ENCODE measurements around the gene C17orf67. TPM values are rescaled to one million over a fixed set of nuclear protein-coding genes. Genes with fewer than 3 reads are reported as not detected.
"Not testable (repeated sequence)": the region's sequence is repeated elsewhere in the genome, so short reads cannot be mapped to it uniquely, and the experiment has no call there.

C17orf67 gene
- total RNA-seq, 1 donor from 2014 or later, result 2.4 TPM

- Mint-ChIP-seq H3K4me1 (ENCODE audit: unreplicated experiment) (no peaks in the 10 kb centered on the region), H3K4me3 (ENCODE audit: unreplicated experiment) (no peak overlapping the region), H3K27me3 (ENCODE audit: unreplicated experiment) (peaks cover 20% of the 10 kb centered on the region), H3K9me3 (ENCODE audit: unreplicated experiment) (no peaks in the 10 kb centered on the region), H3K27ac (ENCODE audit: unreplicated experiment) (no peak overlapping the region), H3K36me3 (ENCODE audit: unreplicated experiment) (no peaks in the 10 kb centered on the region)
- DNase-seq (ENCODE audit: extremely low spot score, unreplicated experiment), result no peak
- TF ChIP-seq CTCF (IDR thresholded peaks at IDR 0.05), result no peak
Observed at GRCh38 chr17:56762988-56763387, 70.7 kb downstream of the C17orf67 start.

GRCh38 chr17:56762144-56762543 lies 71.6 kb downstream of the C17orf67 start:
- H3K27ac Mint-ChIP-seq (ENCODE audit: unreplicated experiment), result no peak overlapping the region
- H3K36me3 Mint-ChIP-seq (ENCODE audit: unreplicated experiment), result no peaks in the 10 kb centered on the region
- no peak overlapping the region for H3K4me3 Mint-ChIP-seq (ENCODE audit: unreplicated experiment)
- TF ChIP-seq CTCF (IDR thresholded peaks at IDR 0.05), result no peak
- no peak for DNase-seq (ENCODE audit: extremely low spot score, unreplicated experiment)
- H3K4me1 Mint-ChIP-seq (ENCODE audit: unreplicated experiment), result no peaks in the 10 kb centered on the region
- peaks cover 20% of the 10 kb centered on the region for H3K27me3 Mint-ChIP-seq (ENCODE audit: unreplicated experiment)
- H3K9me3 Mint-ChIP-seq (ENCODE audit: unreplicated experiment), result no peaks in the 10 kb centered on the region

GRCh38 chr17:56761387-56761786 lies 72.3 kb downstream of the C17orf67 start:
- Mint-ChIP-seq H3K36me3 (ENCODE audit: unreplicated experiment) (no peaks in the 10 kb centered on the region), H3K4me1 (ENCODE audit: unreplicated experiment) (peaks cover 5% of the 10 kb centered on the region), H3K27ac (ENCODE audit: unreplicated experiment) (no peak overlapping the region), H3K9me3 (ENCODE audit: unreplicated experiment) (no peaks in the 10 kb centered on the region), H3K27me3 (ENCODE audit: unreplicated experiment) (peaks cover 15% of the 10 kb centered on the region), H3K4me3 (ENCODE audit: unreplicated experiment) (no peak overlapping the region)
- no peak for DNase-seq (ENCODE audit: extremely low spot score, unreplicated experiment)
- TF ChIP-seq CTCF (IDR thresholded peaks at IDR 0.05), result no peak

GRCh38 chr17:56757611-56758010 lies 76.1 kb downstream of the C17orf67 start:
- peaks cover 15% of the 10 kb centered on the region for H3K4me1 Mint-ChIP-seq (ENCODE audit: unreplicated experiment)
- H3K27me3 Mint-ChIP-seq (ENCODE audit: unreplicated experiment); H3K4me3 Mint-ChIP-seq (ENCODE audit: unreplicated experiment); DNase-seq (ENCODE audit: extremely low spot score, unreplicated experiment); H3K27ac Mint-ChIP-seq (ENCODE audit: unreplicated experiment); H3K36me3 Mint-ChIP-seq (ENCODE audit: unreplicated experiment); H3K9me3 Mint-ChIP-seq (ENCODE audit: unreplicated experiment): not testable (repeated sequence)

GRCh38 chr17:56756536-56756935 lies 77.2 kb downstream of the C17orf67 start:
- no peak overlapping the region for H3K4me3 Mint-ChIP-seq (ENCODE audit: unreplicated experiment)
- H3K27ac Mint-ChIP-seq (ENCODE audit: unreplicated experiment), result no peak overlapping the region
- no peak for DNase-seq (ENCODE audit: extremely low spot score, unreplicated experiment)
- H3K36me3 Mint-ChIP-seq (ENCODE audit: unreplicated experiment), result no peaks in the 10 kb centered on the region
- no peaks in the 10 kb centered on the region for H3K27me3 Mint-ChIP-seq (ENCODE audit: unreplicated experiment)
- no peak for TF ChIP-seq CTCF (IDR thresholded peaks at IDR 0.05)
- no peaks in the 10 kb centered on the region for H3K9me3 Mint-ChIP-seq (ENCODE audit: unreplicated experiment)
- peaks cover 18% of the 10 kb centered on the region for H3K4me1 Mint-ChIP-seq (ENCODE audit: unreplicated experiment)

GRCh38 chr17:56755310-56755709 lies 78.4 kb downstream of the C17orf67 start:
- Mint-ChIP-seq H3K9me3 (ENCODE audit: unreplicated experiment) (no peaks in the 10 kb centered on the region), H3K4me3 (ENCODE audit: unreplicated experiment) (no peak overlapping the region), H3K4me1 (ENCODE audit: unreplicated experiment) (peaks cover 30% of the 10 kb centered on the region), H3K36me3 (ENCODE audit: unreplicated experiment) (no peaks in the 10 kb centered on the region), H3K27me3 (ENCODE audit: unreplicated experiment) (no peaks in the 10 kb centered on the region), H3K27ac (ENCODE audit: unreplicated experiment) (no peak overlapping the region)
- no peak for TF ChIP-seq CTCF (IDR thresholded peaks at IDR 0.05)
- no peak for DNase-seq (ENCODE audit: extremely low spot score, unreplicated experiment)
